HEK293 (cell line): ENCODE data around the gene PAK1.

Experiments
- ATF2 ChIP-seq: fragments of 450-650 bp; formaldehyde crosslinking; IDR thresholded peaks from 2 replicates; pipeline ENCODE4 v1.5.1; 2016; ENCODE audit warnings: missing biosample characterization, missing genetic modification characterization, low read depth
- BCL11A ChIP-seq: fragments of 450-650 bp; formaldehyde crosslinking; IDR thresholded peaks from 2 replicates; pipeline ENCODE4 v1.5.1; 2016; ENCODE audit warnings: low read depth, missing biosample characterization, missing genetic modification characterization
- CTCF ChIP-seq: fragments of 450-650 bp; formaldehyde crosslinking; IDR thresholded peaks from 2 replicates; pipeline ENCODE4 v1.5.1; 2016; ENCODE audit warnings: missing biosample characterization, missing genetic modification characterization
- KLF10 ChIP-seq: fragments of 450-650 bp; IDR thresholded peaks from 2 replicates; pipeline ENCODE4 v1.5.1; 2018; ENCODE audit warnings: missing biosample characterization, mild to moderate bottlenecking, missing genetic modification characterization
- KLF17 ChIP-seq: fragments of 450-650 bp; formaldehyde crosslinking; IDR thresholded peaks from 2 replicates; pipeline ENCODE4 v1.5.1; 2016; ENCODE audit warnings: missing biosample characterization, missing genetic modification characterization
- PRDM1 ChIP-seq: fragments of 450-650 bp; formaldehyde crosslinking; IDR thresholded peaks from 2 replicates; pipeline ENCODE4; 2016; ENCODE audit warnings: missing biosample characterization, missing genetic modification characterization
- ZNF416 ChIP-seq: fragments of 450-650 bp; formaldehyde crosslinking; IDR thresholded peaks from 2 replicates; pipeline ENCODE4 v1.5.1; 2016; ENCODE audit warnings: missing biosample characterization, missing genetic modification characterization
- ZNF473 ChIP-seq: fragments of 450-650 bp; formaldehyde crosslinking; IDR thresholded peaks from 2 replicates; pipeline ENCODE4 v1.5.1; 2017; ENCODE audit warnings: missing biosample characterization, missing genetic modification characterization

- TF ChIP-seq BCL11A (tag by site-specific recombination), result no peak
- no peak for TF ChIP-seq CTCF
- no peak for TF ChIP-seq ATF2 (tag by site-specific recombination)
- no peak for TF ChIP-seq KLF17 (tag by site-specific recombination)
- no peak for TF ChIP-seq KLF10 (tag by site-specific recombination)
- no peak for TF ChIP-seq ZNF473 (tag by site-specific recombination)
- TF ChIP-seq ZNF416 (tag by site-specific recombination), result no peak
- TF ChIP-seq PRDM1 (tag by site-specific recombination), result no peak
Measured at GRCh38 chr11:77392842-77393241, 81.1 kb downstream of the PAK1 start.
